KMS-11 (cell line): Measurements from ENCODE around the gene MOCS3.

Experiments
- H2AFZ ChIP-seq: fragments of 200-600 bp; sonication (generic); 2 replicates; pipeline ENCODE4 v1.6.1; 2016; ENCODE audit warnings: antibody characterized with exemption, mixed run types, low read depth
- H3K27ac ChIP-seq: fragments of 200-600 bp; sonication (generic); 2 replicates; pipeline ENCODE4 v1.6.1; 2016; ENCODE audit warnings: mild to moderate bottlenecking, mixed run types
- H3K27me3 ChIP-seq: fragments of 200-600 bp; sonication (generic); 2 replicates; pipeline ENCODE4 v1.6.1; 2017; ENCODE audit warnings: mild to moderate bottlenecking, low read depth, mixed run types, moderate library complexity; ENCODE audit not compliant: insufficient read depth
- H3K36me3 ChIP-seq: fragments of 200-600 bp; sonication (generic); 2 replicates; pipeline ENCODE4 v1.6.1; 2017; ENCODE audit warnings: mild to moderate bottlenecking, mixed run types; ENCODE audit not compliant: insufficient read depth
- H3K4me1 ChIP-seq: fragments of 200-600 bp; sonication (generic); 2 replicates; pipeline ENCODE4 v1.6.1; 2016; ENCODE audit warnings: mild to moderate bottlenecking, low read depth, mixed run types; ENCODE audit not compliant: poor library complexity, severe bottlenecking
- H3K4me2 ChIP-seq: fragments of 200-600 bp; sonication (generic); 2 replicates; pipeline ENCODE4 v1.7.0; 2016; ENCODE audit warnings: mild to moderate bottlenecking, mixed run types
- H3K4me3 ChIP-seq: fragments of 200-600 bp; sonication (generic); IDR thresholded peaks from 2 replicates; pipeline ENCODE4 v1.6.1; 2017; ENCODE audit warnings: low read depth, low read length, mixed read lengths; ENCODE audit not compliant: insufficient read depth
- H3K79me2 ChIP-seq: fragments of 200-600 bp; sonication (generic); 2 replicates; pipeline ENCODE4 v1.6.1; 2016; ENCODE audit warnings: low read depth, mixed run types; ENCODE audit not compliant: insufficient read depth
- H3K9ac ChIP-seq: fragments of 200-600 bp; sonication (generic); 2 replicates; pipeline ENCODE4 v1.6.1; 2016; ENCODE audit warnings: mild to moderate bottlenecking, mixed run types
- H4K20me1 ChIP-seq: fragments of 200-600 bp; sonication (generic); 2 replicates; pipeline ENCODE4 v1.6.1; 2016; ENCODE audit warnings: mild to moderate bottlenecking, mixed run types; ENCODE audit not compliant: insufficient read depth
- TF ChIP-seq, protein P1 (sequence below): fragments of 200-600 bp; sonication (generic); conservative IDR thresholded peaks from 2 replicates; pipeline ENCODE4 v1.6.1; 2017; ENCODE audit warnings: low read depth, mild to moderate bottlenecking, antibody characterized with exemption, low read length, moderate library complexity, mixed read lengths

Gene MOCS3

DNA sequence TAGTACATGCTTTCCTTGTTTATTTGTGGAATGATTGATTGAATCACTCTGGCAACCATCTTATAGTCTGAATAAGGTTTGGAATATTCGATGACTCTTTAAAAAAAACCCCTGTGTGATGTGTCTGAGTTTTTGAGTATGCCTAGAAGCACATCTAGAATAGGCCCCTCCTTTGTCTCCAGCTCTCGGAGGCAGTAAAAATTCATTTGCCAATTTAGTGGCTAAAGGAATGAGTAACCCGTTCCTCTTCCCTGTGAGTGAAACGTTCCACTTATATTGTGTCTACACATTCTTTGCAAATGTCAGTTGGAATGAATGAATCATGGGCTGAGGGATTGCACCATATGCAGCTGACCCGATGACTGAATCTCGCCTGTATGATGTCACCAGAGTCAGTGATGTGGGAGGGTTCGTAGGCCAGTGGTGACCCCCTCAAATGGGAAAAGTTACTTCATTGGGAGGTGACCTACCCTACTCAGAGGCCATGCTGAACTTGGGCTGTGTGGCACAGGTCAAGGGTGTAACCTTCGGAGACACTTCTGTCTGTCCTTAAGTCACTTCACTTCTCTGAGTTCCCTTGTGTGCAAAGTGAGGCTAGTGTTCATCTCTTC lies 21.6 kb downstream of the MOCS3 start:
- H3K9ac ChIP-seq: no peak overlapping the region
- no peaks in the 10 kb centered on the region for H3K79me2 ChIP-seq
- H3K27me3 ChIP-seq: peaks cover 3% of the 10 kb centered on the region; the same call in 1 of the 2 replicates
- H3K4me1 ChIP-seq: peaks cover 4% of the 10 kb centered on the region
- no peaks in the 10 kb centered on the region for H3K36me3 ChIP-seq
- no peak overlapping the region for H3K4me2 ChIP-seq
- H2AFZ ChIP-seq: no peak overlapping the region
- no peak overlapping the region for H3K4me3 ChIP-seq
- H4K20me1 ChIP-seq: no peaks in the 10 kb centered on the region
- TF ChIP-seq, protein P1, sequence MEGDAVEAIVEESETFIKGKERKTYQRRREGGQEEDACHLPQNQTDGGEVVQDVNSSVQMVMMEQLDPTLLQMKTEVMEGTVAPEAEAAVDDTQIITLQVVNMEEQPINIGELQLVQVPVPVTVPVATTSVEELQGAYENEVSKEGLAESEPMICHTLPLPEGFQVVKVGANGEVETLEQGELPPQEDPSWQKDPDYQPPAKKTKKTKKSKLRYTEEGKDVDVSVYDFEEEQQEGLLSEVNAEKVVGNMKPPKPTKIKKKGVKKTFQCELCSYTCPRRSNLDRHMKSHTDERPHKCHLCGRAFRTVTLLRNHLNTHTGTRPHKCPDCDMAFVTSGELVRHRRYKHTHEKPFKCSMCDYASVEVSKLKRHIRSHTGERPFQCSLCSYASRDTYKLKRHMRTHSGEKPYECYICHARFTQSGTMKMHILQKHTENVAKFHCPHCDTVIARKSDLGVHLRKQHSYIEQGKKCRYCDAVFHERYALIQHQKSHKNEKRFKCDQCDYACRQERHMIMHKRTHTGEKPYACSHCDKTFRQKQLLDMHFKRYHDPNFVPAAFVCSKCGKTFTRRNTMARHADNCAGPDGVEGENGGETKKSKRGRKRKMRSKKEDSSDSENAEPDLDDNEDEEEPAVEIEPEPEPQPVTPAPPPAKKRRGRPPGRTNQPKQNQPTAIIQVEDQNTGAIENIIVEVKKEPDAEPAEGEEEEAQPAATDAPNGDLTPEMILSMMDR: no peak
- H3K27ac ChIP-seq: no peak overlapping the region

DNA sequence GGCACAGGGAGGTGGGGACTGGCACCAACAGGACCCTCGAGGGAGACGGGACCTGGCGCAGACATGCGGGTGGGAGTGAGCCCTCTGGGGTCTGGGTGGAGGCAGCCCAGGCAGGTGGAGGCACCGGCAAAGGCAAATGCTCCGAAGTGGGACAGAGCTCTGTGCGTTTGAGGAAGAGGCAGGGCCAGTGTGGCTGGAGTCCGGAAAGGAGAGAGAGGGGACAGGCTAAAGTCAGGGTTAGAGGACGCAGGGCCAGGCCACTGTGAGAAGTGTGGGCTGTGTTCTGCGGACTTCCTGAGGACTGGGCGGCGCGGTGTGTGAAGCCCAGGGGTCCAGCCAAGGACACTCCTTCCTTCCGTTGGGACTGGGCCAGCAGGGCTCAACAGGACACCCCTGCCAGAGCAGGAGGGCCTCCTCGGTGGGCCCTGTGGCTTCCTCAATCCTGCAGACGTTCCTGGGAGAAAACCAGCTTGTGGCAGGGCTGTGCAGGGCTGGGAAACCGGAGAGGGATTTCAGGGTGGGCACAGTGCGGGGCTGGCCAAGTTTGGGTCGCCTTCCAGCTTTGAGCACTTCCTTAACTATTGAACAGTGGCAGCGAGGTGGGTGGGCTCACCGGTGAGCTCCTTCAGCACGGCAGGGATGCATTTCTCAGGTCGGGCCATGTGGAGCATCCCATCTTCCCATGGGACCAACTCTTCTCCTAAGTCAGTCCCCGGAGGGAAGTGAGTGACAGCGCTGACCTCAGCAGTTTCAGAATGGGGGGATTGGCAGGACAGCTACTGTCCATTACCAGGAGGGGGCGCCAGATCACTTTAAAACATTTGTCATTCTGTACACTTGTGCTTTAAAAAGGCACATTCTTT lies 22.5 kb downstream of the MOCS3 start:
- TF ChIP-seq, protein P1: peak; percentile 97
- Histone ChIP-seq H3K79me2 (no peaks in the 10 kb centered on the region), H3K4me1 (peaks cover 4% of the 10 kb centered on the region), H2AFZ (no peak overlapping the region), H3K27ac (no peak overlapping the region), H3K4me2 (no peak overlapping the region; the same call in 1 of the 2 replicates), H3K27me3 (peaks cover 3% of the 10 kb centered on the region; the same call in 1 of the 2 replicates), H3K36me3 (no peaks in the 10 kb centered on the region), H3K4me3 (no peak overlapping the region), H3K9ac (no peak overlapping the region), H4K20me1 (no peaks in the 10 kb centered on the region)

GRCh38 chr20:50981714-50982048 lies 23.1 kb downstream of the MOCS3 start:
- Histone ChIP-seq H3K36me3 (no peaks in the 10 kb centered on the region), H3K4me2 (no peak overlapping the region), H4K20me1 (no peaks in the 10 kb centered on the region), H3K79me2 (no peaks in the 10 kb centered on the region), H3K9ac (no peak overlapping the region), H3K27me3 (peaks cover 5% of the 10 kb centered on the region; the same call in 1 of the 2 replicates), H2AFZ (no peak overlapping the region), H3K4me1 (peaks cover 4% of the 10 kb centered on the region), H3K27ac (no peak overlapping the region), H3K4me3 (no peak overlapping the region)
- TF ChIP-seq, protein P1: peak; percentile 58

GRCh38 chr20:50982363-50982762 lies 23.7 kb downstream of the MOCS3 start:
- TF ChIP-seq, protein P1: no peak
- Histone ChIP-seq H2AFZ (no peak overlapping the region), H3K4me3 (no peak overlapping the region), H4K20me1 (no peaks in the 10 kb centered on the region), H3K4me2 (no peak overlapping the region), H3K27ac (no peak overlapping the region), H3K9ac (no peak overlapping the region), H3K27me3 (peaks cover 6% of the 10 kb centered on the region; the same call in 1 of the 2 replicates), H3K4me1 (peaks cover 4% of the 10 kb centered on the region), H3K79me2 (no peaks in the 10 kb centered on the region), H3K36me3 (no peaks in the 10 kb centered on the region)
